ENCODE results near the gene CEP76.
A peak's percentile ranks its signal among the peaks of the same experiment; 100 is the strongest.
"Not testable (repeated sequence)": the region's sequence is repeated elsewhere in the genome, so short reads cannot be mapped to it uniquely, and the experiment has no call there.

CEP76 gene

DNA sequence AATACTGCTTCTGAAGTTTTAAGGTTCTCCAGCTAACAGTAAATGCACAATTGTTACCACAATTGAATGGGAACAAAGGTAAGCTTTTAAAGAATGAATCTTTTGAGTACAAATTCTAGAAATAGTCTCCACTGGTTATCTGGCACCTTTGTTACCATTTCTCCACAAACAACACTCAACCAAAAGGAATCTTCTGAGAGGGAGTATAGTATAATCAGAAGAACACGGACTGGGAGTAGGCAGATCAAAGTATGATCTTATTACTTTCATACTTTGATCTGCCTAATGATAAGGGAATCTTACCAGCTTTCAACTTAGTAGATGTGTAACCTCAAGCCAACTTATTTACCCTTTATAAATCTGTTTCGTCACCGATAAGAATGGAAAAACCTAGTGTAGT lies 1.4 kb downstream of the CEP76 start:
- DNase-seq: no peak

GRCh38 chr18:12699747-12700146 lies 2.8 kb downstream of the CEP76 start:
- no peak for DNase-seq

DNA sequence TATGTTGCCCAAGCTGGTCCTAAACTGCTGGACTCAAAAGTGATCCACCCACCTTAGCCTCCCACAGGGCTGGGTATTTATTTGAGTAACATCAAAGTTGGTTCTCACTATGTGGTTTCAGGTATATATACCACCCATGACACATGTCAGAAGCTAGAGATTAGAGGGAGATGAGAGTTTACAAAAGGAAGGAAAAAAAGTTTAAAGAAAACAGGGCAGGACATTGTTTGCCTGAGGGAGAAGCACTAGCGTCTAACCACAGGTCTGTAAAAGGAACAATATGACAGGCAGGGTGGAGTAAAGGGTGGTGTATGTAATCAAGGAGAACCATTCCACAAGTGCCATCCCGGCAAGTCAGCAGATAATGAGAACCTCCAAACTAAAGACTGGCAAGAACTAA lies 8.5 kb downstream of the CEP76 start:
- DNase-seq: no peak

GRCh38 chr18:12692206-12692605 lies 10.3 kb downstream of the CEP76 start:
- DNase-seq: no peak

DNA sequence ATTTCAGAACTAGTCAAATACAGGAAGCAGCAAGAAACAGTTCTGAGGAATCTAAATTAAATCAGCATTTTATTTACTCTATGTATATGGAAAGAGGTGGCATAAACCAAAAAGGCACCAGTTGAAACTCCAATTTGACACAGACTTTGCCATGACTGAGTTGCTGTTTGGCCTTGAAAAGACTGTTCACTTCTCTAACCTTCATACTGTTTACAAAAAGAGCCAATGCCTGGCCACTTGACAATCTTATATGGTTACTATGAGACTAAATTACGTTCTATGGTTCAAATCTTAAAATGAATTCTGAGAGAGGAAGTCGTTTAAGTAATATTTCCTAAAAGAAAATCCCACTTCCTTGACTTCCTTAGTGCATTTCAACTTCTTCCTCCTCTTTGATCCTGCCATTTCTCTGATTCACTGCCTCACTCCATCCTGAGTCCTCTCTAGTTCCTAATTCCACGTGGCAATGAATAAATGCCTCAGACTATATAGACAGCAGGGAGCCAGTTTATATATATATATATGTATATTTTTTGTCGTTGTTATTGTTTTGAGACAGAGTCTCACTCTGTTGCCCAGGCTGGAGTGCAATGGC lies 13.2 kb downstream of the CEP76 start:
- DNase-seq: no peak

DNA sequence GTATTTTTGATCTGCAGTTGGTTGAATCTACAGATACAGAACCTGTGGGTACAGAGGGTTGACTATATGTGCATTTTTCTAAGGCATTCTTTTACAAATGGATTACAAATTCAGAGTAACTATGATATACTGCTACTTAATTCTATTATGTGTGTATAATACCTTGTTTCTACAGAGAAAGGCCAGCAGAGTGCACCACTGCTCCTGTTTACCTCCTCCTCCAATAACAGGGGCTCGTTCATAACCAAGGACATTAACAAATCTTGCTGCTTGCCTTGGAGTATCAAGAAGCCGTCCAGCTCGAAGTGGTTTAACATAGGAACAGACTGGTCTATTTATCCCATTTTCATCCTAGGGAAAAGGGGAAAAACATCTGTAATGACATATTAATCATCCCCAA lies 16.4 kb downstream of the CEP76 start:
- DNase-seq: no peak

- DNase-seq: no peak
Observed at GRCh38 chr18:12679183-12679786, 23.2 kb downstream of the CEP76 start.

GRCh38 chr18:12668041-12668440 lies 34.5 kb downstream of the CEP76 start:
- DNase-seq: no peak

GRCh38 chr18:12659904-12660605 lies 42.5 kb downstream of the CEP76 start:
- no peak for DNase-seq

GRCh38 chr18:12658426-12659138 lies 43.9 kb downstream of the CEP76 start:
- no peak for DNase-seq

DNA sequence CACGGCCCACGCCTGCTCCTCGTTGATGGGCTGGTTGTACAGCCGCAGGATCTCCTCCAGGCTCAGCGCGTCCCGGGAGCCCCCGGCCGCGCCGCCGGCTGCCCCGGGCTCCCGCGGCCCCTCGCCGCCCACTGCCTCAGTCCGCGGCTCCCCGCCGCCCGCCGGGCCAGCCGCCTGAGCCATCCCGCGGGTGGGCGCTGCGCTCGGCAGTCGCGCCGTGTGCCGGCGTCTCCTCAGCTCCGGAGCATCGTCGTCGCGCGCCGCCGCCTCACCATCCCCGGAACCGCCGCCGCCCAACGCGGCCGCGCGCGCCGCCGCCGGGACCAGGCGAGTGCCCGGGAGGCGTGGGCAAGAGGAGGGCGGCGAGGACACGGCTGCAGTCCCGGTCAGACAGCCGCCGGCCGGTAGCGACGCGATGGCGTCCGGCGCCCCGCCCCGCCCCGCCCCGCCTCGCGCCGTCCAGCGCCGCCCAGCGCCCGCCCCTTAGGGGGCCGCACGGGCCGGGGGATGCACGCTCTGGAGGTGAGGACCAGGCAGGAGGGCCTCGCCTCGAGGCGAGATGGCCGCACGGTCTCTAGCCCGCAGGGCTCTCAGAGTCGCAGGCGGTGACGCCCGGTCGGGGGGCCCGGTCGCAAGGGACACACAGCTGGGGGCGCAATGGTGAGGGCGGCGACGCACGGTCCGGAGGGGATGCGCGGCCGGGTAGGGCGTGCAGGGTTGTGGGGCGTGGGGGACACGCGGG lies 44.7 kb downstream of the CEP76 start, which contains the start of gene SPIRE1:
Gene SPIRE1 (minus strand): TSS at position 424 of the 742 bp plus-strand sequence. CDS start 241 bp downstream, at position 183.
- peak; percentile 67 for DNase-seq

GRCh38 chr18:12656938-12657683 lies 45.4 kb downstream of the CEP76 start:
- DNase-seq: peak; percentile 68

DNA sequence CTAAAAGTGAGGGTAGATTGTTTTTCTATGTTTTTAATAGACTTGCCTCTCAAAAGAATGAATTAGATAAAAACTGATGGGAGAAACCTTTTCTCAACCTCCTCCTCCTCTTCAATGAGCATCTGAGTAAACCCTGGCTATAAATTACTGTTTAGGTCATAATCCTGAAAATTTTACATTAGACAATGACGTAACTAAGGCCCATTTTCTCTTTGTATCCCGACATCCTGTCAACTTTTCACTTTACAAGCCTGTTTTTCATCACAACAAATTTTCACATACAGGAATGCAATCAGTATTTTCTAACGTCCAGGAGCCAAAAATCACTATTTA lies 46.0 kb downstream of the CEP76 start:
- no peak for DNase-seq

- no peak for DNase-seq
Observed at GRCh38 chr18:12654971-12655370, 47.6 kb downstream of the CEP76 start.

- DNase-seq: no peak
Observed at GRCh38 chr18:12652861-12653401, 49.6 kb downstream of the CEP76 start.

DNA sequence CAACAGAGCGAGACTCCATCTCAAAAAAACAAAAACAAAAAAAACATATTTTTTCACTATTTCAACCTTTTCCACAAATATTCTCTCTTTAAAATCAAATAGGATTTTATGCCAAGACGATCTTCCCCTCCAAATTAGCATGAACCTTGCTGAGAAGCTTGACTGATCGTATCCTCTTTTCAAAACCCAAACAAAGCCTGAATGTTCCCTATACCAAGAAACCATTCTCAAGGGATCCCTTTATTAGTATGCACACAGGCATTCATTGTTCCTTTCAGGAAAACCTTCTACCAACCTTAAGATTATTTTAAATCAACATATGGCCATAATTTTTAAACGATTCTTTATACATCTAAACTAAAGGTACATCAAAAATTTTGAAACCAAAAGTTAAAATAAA lies 50.9 kb downstream of the CEP76 start:
- DNase-seq: no peak

- no peak for DNase-seq
Observed at GRCh38 chr18:12647773-12648172, 54.8 kb downstream of the CEP76 start.

DNA sequence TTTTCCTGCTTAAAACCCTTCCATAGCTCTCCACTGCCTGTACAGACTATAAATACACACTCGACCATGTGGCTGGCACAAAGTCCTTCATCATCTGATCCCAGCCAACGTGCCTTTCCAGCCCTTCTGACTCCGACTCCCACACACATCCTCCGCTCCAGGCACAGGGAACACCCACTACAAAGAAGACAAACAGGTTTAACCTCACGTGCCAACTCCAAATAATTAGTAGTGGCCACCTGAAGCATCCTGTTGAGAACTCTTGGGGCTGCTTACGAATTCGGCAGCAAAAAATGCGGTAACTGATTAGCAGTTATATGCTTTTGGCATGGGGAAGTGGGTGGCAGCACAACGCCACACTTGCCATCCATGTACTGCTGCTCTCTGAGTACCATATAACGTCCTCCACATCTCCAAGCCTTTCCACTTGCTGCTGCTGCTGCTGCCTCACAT lies 56.7 kb downstream of the CEP76 start:
- DNase-seq: no peak

DNA sequence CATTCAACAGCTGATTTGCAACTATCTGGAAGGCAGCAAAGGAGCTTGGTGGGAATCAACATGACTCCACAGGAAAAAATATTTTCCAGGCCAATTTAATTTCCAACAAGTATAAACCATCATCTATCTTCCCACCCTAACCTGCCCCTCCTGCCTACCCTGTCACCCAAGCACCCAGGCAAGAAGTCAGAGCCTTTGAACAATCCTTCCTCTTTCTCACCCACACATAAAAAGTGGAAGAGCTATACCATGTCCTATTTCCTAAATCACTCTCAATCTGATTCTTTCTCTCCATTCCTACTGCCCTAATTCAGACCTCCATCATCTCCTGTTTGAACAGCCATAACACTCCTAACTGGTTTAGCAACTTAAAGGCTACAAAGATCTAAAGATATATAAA lies 57.3 kb downstream of the CEP76 start:
- DNase-seq: no peak

GRCh38 chr18:12643756-12644155 lies 58.8 kb downstream of the CEP76 start:
- DNase-seq: not testable (repeated sequence)

GRCh38 chr18:12640881-12641200 lies 61.7 kb downstream of the CEP76 start:
- DNase-seq: no peak
